NCI-H2196 (cell line): ENCODE data around the gene WDR83.
"Not testable (repeated sequence)": the region's sequence is repeated elsewhere in the genome, so short reads cannot be mapped to it uniquely, and the experiment has no call there.

ENCODE experiments used
- DNase-seq: peaks from one replicate; lab custom pipeline; 2025; ENCODE audit not compliant: unreplicated experiment; lab: John Stamatoyannopoulos, UW

WDR83 gene

DNA sequence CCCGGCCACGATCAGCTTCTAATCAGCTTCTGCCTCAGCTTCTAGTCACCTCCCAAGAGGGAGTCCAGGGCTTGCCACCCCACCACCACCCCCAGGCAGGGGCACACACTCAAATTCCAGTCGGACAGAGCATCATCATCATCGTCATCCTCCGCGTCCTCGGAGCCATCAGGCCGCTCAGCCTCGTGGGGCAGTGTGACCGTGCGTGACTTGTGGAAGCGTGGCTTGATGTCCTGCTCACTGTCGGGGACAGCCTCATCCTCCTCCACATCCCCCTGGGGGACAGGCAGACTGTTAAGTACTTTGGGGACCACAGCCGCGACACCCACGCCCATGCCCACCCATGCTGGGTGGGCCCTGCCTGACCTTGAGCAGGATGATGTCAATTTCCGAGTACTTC lies 44.6 kb downstream of the WDR83 start:
- DNase-seq: no peak

DNA sequence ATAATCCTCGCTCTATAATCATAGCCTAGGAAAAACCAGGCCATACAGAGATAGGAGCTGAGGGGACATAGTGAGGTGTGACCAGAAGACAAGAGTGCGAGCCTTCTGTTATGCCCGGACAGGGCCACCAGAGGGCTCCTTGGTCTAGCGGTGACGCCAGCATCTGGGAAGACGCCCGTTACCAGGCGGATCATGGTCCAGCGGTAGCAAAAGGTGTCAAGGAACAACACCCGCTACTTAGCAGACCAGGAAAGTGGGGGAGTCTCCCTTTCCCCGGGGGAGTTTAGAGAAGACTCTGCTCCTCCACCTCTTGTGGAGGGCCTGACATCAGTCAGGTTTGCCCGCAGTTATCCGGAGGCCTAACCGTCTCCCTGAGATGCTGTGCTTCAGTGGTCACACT lies 45.5 kb downstream of the WDR83 start:
- not testable (repeated sequence) for DNase-seq

DNA sequence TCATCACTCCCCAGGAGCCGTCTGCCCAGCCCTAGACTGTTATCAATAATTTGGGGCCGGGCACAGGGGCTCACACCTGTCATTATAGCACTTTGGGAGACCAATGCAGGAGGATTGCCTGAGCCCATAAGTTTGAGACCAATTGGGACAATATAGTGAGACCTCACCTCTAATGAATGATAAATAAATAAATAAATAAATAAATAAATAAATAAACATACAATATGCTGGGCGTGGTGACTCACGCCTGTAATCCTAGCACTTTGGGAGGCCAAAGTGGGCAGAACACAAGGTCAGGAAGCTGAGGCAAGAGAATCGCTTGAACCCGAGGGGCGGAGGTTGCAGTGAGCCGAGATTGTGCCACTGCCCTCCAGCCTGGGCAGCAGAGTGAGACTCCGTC lies 46.7 kb downstream of the WDR83 start:
- DNase-seq: not testable (repeated sequence)

DNA sequence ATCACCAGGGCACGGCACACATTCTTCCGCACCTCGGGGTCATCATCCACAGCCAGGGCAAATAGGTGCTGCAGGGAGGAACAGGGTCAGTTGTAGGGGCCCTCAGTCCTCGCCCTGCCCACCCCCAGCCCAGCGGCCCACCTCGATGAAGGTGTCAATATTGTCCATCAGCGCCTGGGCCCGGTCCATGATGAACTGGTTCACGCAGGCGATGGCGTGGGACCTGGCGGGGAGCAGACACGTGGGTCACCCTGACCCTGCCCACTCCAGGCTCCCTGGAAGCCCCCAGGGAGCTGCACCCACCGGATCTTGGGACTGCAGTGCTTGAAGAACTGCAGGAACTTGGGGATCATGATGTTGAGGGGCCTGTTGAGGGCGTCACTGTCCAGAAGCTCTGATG lies 48.5 kb downstream of the WDR83 start:
- no peak for DNase-seq

DNA sequence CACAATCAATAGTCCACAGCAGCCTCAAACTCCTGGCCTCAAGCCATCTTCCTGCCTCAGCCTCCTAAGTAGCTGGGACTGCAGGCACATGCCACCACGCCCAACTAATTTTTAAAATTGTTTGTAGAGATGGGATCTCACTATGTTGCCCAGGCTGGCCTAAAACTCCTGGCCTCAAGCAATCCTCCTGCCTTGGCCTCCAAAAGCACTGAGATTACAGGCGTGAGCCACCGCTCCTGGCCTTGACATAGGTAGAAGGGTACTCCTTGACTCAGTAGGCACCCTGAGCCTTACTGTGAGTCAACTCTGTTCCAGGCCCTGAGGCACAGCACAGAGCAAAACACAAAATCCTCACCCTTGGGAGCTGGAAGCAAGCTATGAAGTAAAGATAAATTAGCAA lies 49.3 kb downstream of the WDR83 start:
- no peak for DNase-seq

DNA sequence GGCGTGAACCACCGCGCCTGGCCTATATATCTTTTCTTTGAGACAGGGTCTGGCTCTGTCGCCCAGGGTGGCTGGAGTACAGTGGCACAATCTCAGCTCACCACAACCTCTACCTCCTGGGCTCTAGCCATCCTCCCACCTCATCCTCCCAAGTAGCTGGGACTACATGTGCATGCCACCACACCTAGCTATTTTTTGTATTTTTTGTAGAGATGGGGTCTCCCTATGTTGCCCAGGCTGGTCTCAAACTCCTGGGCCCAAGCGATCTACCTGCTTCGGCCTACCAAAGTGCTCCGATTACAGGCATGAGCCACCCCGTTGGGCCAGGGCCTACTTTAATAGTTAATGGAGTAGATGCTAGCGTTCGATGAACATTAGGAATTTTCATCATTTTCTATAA lies 53.7 kb downstream of the WDR83 start:
- no peak for DNase-seq

DNA sequence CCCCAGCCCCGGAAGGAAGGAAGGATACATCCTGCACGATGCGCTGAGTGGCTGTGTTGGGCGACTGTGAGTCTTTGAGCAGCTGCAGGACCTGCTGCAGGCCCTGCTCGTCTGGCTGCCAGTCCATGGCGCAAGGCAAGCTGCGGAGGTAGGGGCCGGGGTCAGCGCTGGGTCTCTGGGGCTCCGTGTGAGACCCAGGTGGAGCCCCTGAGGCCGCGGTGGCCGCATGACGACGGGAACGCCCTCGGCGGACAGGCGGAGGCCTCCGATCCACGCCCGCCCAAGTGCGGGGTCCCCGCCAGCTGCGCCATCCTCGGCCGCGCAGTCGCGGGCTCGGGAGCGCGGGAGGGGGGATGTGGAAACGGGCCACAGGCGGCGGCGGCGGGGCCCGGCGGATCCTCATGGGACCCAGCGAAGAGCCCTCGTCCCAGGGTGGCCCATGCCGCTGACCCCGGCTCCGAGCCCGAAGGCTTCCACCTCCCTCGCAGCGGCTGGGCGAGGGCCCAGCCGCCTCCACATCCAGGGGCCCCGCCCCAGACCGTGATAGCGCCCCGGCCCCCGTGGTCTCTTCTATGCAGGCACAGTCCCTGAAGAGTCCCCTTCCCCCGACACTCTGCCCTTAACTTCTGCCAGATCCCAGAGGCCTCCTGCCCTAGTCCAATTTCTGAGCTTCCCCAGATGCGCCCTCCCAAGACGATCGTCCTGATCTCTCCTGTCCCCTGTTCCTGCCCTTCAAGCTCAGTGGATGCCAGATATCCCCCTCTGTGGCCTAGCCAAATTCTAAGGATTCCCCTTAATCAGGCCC lies 54.4 kb downstream of the WDR83 start:
- no peak for DNase-seq

DNA sequence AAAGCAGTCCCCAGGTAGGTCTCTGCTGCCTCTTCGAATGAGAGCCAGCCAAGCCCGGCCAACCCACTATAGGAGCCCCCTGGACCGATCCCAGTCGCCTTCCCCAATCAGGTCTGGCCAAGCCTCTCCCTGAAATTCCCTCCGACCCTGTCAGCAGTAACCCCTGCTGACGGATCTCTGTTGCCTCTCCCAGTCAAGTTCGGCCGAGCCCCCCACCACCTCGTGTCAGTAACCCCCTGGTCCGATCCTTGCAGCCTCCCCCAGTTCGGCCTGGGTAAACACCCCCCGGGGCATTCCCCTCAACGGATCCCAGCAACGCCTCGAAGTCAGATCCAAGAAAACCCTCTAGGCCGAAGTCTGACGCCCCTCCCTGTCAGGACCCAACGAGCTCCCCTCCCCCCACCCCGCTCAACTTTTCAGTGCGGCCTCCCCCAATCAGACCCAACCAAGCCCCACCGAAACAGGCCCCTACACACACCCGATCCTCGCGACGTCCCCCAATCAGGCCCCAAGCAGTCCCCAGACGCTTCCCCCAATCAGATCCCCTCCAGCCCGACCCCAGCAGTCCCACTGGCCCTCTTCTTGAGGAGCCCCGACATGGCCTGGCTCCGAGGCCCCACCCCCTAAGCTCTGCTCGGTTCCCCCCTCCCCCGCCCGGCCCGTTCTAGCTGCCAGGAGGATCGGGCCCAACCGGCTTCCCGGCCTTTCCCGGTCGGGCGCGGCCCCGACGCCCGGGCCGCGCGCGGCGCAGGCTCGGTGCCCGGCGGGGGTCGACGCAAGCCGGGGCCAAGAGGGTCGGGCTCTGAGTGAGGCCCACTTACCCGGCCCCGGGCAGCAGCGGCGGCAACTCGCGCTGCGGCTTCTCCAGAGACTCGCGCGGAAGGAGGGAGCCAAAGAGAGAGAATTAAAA lies 55.3 kb downstream of the WDR83 start:
- peak; percentile 30 for DNase-seq

DNA sequence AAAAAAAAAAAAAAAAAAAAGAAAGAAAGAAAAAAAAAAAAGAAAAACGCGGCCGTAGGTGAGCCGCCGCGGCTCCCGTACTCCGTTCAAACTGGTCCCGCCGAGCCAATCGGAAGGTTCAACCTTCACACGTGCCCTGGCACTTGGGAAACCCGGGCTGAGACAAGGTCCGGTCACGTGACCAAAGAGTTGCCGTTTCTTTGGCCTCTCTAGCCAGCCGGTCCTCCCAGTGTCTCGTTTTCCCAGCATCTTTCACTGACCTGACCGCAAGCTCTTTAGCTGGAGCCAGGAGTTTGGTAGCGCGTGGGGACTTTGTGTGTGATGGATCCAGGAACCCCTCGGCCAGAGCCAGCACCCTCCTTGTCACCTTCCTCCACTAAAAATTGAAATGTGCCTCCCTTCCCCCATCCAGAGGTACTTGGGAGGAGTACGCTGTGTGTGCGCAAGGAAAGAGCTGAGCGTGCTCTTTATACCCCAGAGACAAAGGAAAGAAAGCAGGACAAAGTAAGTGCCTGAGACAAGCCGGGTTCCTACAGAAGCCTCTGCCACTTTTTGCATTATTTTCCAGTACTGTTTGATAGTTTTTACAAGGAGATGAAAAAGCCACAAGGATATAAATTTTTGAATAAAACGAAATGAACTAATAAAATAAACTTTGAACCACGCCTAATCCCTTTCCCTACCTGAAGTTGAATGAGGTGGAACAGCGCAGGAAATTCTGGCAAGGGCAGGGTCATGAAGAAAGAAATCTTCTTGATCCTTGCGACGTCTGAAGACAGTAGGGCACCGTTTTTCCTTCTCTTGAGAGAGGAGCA lies 56.2 kb downstream of the WDR83 start:
- DNase-seq: peak; percentile 99

DNA sequence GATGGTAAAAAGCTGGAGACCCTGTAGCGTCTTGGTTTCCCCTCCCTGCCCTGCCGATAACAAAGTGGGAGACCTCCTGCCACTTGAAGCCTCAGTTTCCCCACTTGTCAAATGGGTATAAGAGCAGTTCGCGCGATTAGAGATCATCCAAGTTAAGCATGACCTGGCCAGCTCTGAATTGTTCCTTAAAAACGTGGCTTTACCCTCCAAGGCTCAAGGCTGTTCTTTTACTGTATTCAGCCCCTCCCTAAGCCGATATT lies 56.7 kb downstream of the WDR83 start:
- DNase-seq: no peak

DNA sequence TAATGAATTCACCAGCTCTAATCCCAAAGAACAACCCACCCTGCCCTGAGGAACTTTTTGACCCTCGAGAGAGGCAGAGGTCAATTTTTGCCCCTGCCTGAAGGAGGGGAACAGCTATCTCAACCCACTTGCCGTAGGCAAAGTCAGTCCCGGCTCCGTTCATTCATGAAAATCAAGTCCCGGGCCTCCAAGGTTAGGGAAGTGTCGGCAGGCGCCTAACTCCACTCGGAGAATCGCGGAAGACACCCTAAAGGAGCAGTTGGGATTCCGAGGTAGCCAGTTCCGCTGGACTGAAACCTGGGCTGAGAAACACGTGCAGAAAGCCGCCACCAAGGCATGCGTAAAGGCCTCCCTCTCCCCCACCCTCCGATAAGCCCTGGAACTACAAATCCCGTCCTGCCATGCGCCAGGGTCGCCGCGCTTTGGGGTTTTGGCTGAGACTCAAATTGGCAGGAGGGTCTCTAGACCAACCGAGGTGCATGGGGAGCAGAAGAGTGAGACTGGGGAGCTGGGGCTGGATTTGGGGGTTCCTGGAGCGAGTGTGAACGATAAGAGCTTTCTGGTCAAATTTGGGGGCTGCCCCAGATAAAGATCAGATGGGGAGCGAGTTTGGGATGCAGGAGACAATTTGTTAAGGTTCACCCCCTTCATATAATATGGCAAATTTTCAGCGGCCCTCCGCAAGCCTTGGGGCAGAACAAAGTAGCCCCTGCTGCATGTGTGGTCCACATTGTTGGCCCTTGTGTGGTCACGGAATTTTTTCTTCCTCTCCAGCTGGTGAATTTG lies 57.2 kb downstream of the WDR83 start, which contains the start of gene TNPO2:
TNPO2 (minus strand) TSS at position 292 of the 786 bp plus-strand sequence. CDS start 2,955 bp downstream, outside the sequence.
- peak; percentile 71 for DNase-seq
